GM12873 (cell line): ENCODE measurements around the gene GAN.

ENCODE experiments used
- CTCF ChIP-seq: IDR thresholded peaks from 2 replicates; pipeline ENCODE4 v1.5.1; 2012; ENCODE audit warnings: low read depth, mild to moderate bottlenecking, moderate library complexity, low read length, control low read depth; ENCODE audit not compliant: insufficient read depth; ENCODE audit errors: missing control alignments

Gene GAN

GRCh38 chr16:81410643-81411293, 96.0 kb downstream of the GAN start:
- no peak for TF ChIP-seq CTCF

GRCh38 chr16:81413245-81413990, 98.7 kb downstream of the GAN start:
- no peak for TF ChIP-seq CTCF

GRCh38 chr16:81415751-81416150, 101.0 kb downstream of the GAN start:
- no peak for TF ChIP-seq CTCF

GRCh38 chr16:81416749-81417148, 102.0 kb downstream of the GAN start:
- TF ChIP-seq CTCF = no peak

- no peak for TF ChIP-seq CTCF
Observed at GRCh38 chr16:81417210-81417609, 102.4 kb downstream of the GAN start.

- no peak for TF ChIP-seq CTCF
Observed at GRCh38 chr16:81419806-81420205, 105.0 kb downstream of the GAN start.

- no peak for TF ChIP-seq CTCF
Observed at GRCh38 chr16:81421126-81421525, 106.4 kb downstream of the GAN start.
